Psoas muscle (tissue), 8 donors: Measurements from ENCODE around the gene TFDP3. TPM values are rescaled to one million over a fixed set of nuclear protein-coding genes. Genes with fewer than 3 reads are reported as not detected.

Source experiments
- ATAC-seq, 4 donors: fragments of 200-7000 bp; cut with Tn5 transposase; one replicate each; pipeline ENCODE4 v1.9.1; 2020; ENCODE audit warnings: moderate library complexity in 3 of 4, mild to moderate bottlenecking in 2 of 4
- DNase-seq, 2 donors: peaks; one replicate each; pipeline ENCODE4 v3.0.0-alpha.2; 2020
- H3K27ac ChIP-seq: fragments of 200-600 bp; one replicate; pipeline ENCODE4 v1.8.0; 2022
- H3K27me3 ChIP-seq, 3 donors: fragments of 200-600 bp in 1 of 3; one replicate each; pipeline versions ENCODE4 v1.6.1 to v1.8.0; 2013 to 2022; ENCODE audit warnings: low read length in 2 of 3, mild to moderate bottlenecking in 2 of 3, moderate library complexity in 1 of 3; ENCODE audit not compliant: insufficient read depth in 3 of 3
- H3K36me3 ChIP-seq, 2 donors: fragments of 200-600 bp in 1 of 2; one replicate each; pipeline versions ENCODE4 v1.6.1 to v1.8.0; 2013 to 2022; ENCODE audit warnings: low read depth in 1 of 2, mild to moderate bottlenecking in 1 of 2, moderate library complexity in 1 of 2; ENCODE audit not compliant: insufficient read depth in 1 of 2
- H3K4me1 ChIP-seq: fragments of 200-600 bp; one replicate; pipeline ENCODE4 v1.8.0; 2022
- H3K4me3 ChIP-seq: fragments of 200-600 bp; one replicate; pipeline ENCODE4 v1.8.0; 2022; ENCODE audit warnings: mild to moderate bottlenecking
- H3K9me3 ChIP-seq: fragments of 200-600 bp; one replicate; pipeline ENCODE4 v1.8.0; 2022
- CTCF ChIP-seq: fragments of 200-600 bp; IDR thresholded peaks from one replicate; pipeline ENCODE4 v1.8.0; 2022; ENCODE audit warnings: antibody characterized with exemption
- WGBS, 3 donors: extraction: QIAGEN DNeasy Blood & Tissue Kit; methylation state at CpG; one replicate each; pipeline versions ENCODE4 v1.1.6 to v1.1.7; 2013; 5-methylcytosine and 5-hydroxymethylcytosine counted together
- intact Hi-C, 2 donors: fragments of 100-400 bp; cut with DNase I; formaldehyde crosslinking; loops; one replicate each; pipeline versions ENCODE4 v1.11.0 to v1.14.2; 2022
- polyA plus RNA-seq, 3 donors: library from polyadenylated mRNA; stranded (reverse); fragments of 200-250 nt; gene quantifications; one replicate each; pipeline ENCODE4 v1.2.3, GENCODE V29; 2013
- total RNA-seq, 4 donors: library from RNA; stranded (reverse); fragmentation: NEBNext Ultra II Directional in 2 of 4; extraction: Animal tissue kit (Norgen Biotek cat#: 25700) in 2 of 4; gene quantifications; one replicate each; pipeline versions ENCODE4 v1.2.1 to v1.2.4, GENCODE V29; 2021 to 2023
- donor health status: healthy with polysubstance abuse.
- donor health status: DM: no; HTN: no; CAD: no; lungs with moderate emphysema.
- donor health status: Bipolar disorder and iron deficiency.
- donor health status: healthy.
- donor health status: DM: yes; HTN: yes; CAD: no.
- donor health status: DM: no; HTN: no; CAD: no.
- donor health status: DM: no; HTN: no; CAD: no.
- donor health status: DM: yes; HTN: yes; CAD: no.

Gene TFDP3
- total and polyA plus RNA-seq, 7 donors, result not detected

GRCh38 chrX:133215017-133215416 lies 3.1 kb downstream of the TFDP3 start:
- no peaks in the 10 kb centered on the region for H3K9me3 ChIP-seq
- H3K4me3 ChIP-seq, result no peak overlapping the region
- no peaks in the 10 kb centered on the region for H3K4me1 ChIP-seq
- no peak overlapping the region for H3K27ac ChIP-seq
- DNase-seq (no peak), ATAC-seq (no peak)
- no peak for TF ChIP-seq CTCF
- intact Hi-C loops, result no loop called here
- WGBS, 3 donors, result 85 to 94% (median 91%) methylated on average over 3 of the region's 3 CpGs
- no peaks in the 10 kb centered on the region for H3K36me3 ChIP-seq
- H3K27me3 ChIP-seq, result peaks cover 0 to 7% (median 0%) of the 10 kb centered on the region in 3 donors

GRCh38 chrX:133214301-133214700 lies 3.9 kb downstream of the TFDP3 start:
- H3K4me1 ChIP-seq, result no peaks in the 10 kb centered on the region
- H3K27ac ChIP-seq, result no peak overlapping the region
- ATAC-seq (no peak), DNase-seq (no peak)
- peaks cover 0 to 5% (median 0%) of the 10 kb centered on the region in 3 donors for H3K27me3 ChIP-seq
- WGBS, 3 donors, result 53 to 55% (median 54%) methylated on average over 3 of the region's 3 CpGs
- no peaks in the 10 kb centered on the region for H3K9me3 ChIP-seq
- H3K4me3 ChIP-seq, result no peak overlapping the region
- H3K36me3 ChIP-seq, result no peaks in the 10 kb centered on the region
- no peak for TF ChIP-seq CTCF
- intact Hi-C loops, result no loop called here

GRCh38 chrX:133213117-133213516 lies 5.0 kb downstream of the TFDP3 start:
- Histone ChIP-seq H3K4me3 (no peak overlapping the region), H3K4me1 (no peaks in the 10 kb centered on the region), H3K27ac (no peak overlapping the region), H3K9me3 (no peaks in the 10 kb centered on the region), H3K27me3 (peaks cover 0 to 5% (median 0%) of the 10 kb centered on the region in 3 donors), H3K36me3 (no peaks in the 10 kb centered on the region)
- no peak for ATAC-seq
- WGBS, 3 donors, result 59 to 81% (median 66%) methylated on average over 5 of the region's 5 CpGs
- no peak for TF ChIP-seq CTCF
- intact Hi-C loops, result no loop called here
- no peak for DNase-seq

- WGBS, 3 donors, result 57 to 66% (median 62%) methylated on average over 2 of the region's 2 CpGs
- Histone ChIP-seq H3K9me3 (no peaks in the 10 kb centered on the region), H3K4me3 (no peak overlapping the region), H3K27ac (no peak overlapping the region), H3K4me1 (no peaks in the 10 kb centered on the region), H3K27me3 (peaks cover 0 to 16% (median 0%) of the 10 kb centered on the region in 3 donors), H3K36me3 (no peaks in the 10 kb centered on the region)
- ATAC-seq (no peak), DNase-seq (no peak)
- intact Hi-C loops, result no loop called here
- TF ChIP-seq CTCF, result no peak
Observed at GRCh38 chrX:133207751-133208150, 10.4 kb downstream of the TFDP3 start.

- 3 to 32% (median 8%) methylated on average over 1 of the region's 1 CpG for WGBS, 3 donors
- Histone ChIP-seq H3K4me1 (no peaks in the 10 kb centered on the region), H3K9me3 (no peaks in the 10 kb centered on the region), H3K27me3 (peaks cover 0 to 3% (median 0%) of the 10 kb centered on the region in 3 donors), H3K36me3 (no peaks in the 10 kb centered on the region), H3K4me3 (no peak overlapping the region), H3K27ac (no peak overlapping the region)
- no peak for TF ChIP-seq CTCF
- no peak for DNase-seq
- intact Hi-C loops, result no loop called here
- no peak for ATAC-seq
Observed at GRCh38 chrX:133191739-133192039, 26.5 kb downstream of the TFDP3 start.
